ENCODE results near the gene PLCE1.
"Not testable (repeated sequence)": the region's sequence is repeated elsewhere in the genome, so short reads cannot be mapped to it uniquely, and the experiment has no call there.

Gene PLCE1

GRCh38 chr10:93993782-93994437 is at the start of gene PLCE1:
Gene PLCE1 (plus strand): TSS chr10:93993931. CDS start chr10:94031047, 37,116 bp downstream.
- DNase-seq (ENCODE audit: low read depth): no peak

DNA sequence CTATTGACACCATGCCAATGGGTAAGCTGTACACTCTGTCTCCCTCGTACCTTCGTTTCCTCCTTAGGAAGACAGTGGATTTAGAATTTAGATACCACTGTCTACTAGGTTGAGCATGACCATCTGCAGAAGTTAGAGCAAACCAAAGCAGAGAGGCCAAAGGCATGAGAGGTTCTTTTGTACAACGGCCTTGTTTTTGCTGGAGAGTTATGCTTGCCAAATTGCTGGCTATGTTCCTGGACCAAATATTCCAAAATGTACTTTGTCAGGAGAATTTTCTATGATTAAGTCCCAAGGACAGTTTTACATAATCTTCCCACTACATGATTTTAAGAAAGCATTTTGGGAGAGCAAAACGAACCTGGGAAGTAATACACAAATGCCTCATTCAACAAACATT is 47.9 kb upstream of the PLCE1 start:
- DNase-seq (ENCODE audit: low read depth): no peak

GRCh38 chr10:93947055-93947454 is 46.7 kb upstream of the PLCE1 start:
- no peak for DNase-seq (ENCODE audit: low read depth)

GRCh38 chr10:93947524-93947923 is 46.2 kb upstream of the PLCE1 start:
- no peak for DNase-seq (ENCODE audit: low read depth)

GRCh38 chr10:93951905-93952304 is 41.8 kb upstream of the PLCE1 start:
- DNase-seq (ENCODE audit: low read depth): no peak

DNA sequence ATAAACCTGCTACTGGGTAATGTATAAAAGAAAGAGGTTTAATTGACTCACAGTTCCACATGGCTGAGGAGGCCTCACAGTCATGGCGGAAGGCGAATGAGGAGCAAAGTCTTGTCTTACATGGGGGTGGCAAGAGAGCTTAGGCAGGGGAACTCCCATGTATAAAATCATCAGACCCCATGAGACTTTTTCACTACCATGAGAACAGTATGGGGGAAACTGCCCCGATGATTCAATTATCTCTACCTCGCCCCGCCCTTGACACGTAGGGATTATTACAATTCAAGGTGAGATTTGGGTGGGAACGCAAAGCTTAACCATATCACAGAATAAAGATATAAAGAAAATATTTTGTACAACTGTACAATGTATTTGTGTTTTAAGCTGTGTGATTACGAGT is 39.4 kb upstream of the PLCE1 start:
- no peak for DNase-seq (ENCODE audit: low read depth)

DNA sequence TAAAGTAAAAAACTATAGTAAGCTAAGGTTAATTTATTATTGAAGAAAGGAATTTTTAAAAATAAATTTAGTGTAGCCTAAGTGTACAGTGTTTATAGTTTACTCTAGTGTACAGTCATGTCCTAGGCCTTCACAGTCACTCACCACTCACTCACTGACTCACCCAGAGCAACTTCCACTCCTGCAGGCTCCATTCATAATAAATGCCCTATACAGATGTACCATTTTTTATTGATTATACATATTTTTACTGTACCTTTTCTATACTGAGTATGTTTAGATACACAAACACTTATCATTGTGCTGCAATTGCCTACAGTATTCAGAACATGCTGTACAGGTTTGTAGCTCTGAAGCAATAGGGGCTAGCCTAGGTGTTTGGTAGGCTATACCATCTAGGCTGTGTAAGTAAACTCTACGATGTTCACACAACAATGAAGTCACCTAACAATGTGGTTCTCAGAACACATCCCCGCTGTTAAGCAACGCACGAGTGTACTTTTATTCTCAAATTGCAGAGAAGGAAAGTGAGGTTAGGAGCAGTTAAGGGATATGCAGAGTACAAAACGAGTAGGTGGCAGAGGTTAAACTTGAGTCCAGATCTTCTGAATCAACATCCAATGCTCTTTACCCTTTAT is 38.9 kb upstream of the PLCE1 start:
- no peak for DNase-seq (ENCODE audit: low read depth)

- DNase-seq (ENCODE audit: low read depth): no peak
Observed at GRCh38 chr10:93958834-93959233, 34.9 kb upstream of the PLCE1 start.

DNA sequence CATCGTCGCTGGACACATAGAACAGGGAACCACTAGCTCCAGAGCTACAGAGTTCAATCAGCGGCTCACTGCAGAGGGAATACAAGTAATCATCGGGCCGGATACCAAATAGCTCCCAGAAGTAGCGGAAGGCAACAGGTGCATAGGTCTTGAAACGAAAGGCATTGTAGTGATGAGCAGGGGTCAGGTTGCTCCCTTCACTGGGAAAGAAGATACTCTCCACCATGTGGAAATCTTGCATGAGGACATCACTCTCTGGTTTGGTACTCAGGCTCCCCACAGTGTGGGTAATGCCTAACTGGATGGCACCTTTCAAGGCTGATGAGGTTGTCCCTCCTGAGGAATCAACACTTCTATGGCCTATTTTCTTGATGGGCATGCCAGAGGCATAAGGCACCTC is 32.7 kb upstream of the PLCE1 start:
- DNase-seq (ENCODE audit: low read depth): not testable (repeated sequence)

- no peak for DNase-seq (ENCODE audit: low read depth)
Observed at GRCh38 chr10:93962973-93963372, 30.8 kb upstream of the PLCE1 start.

- no peak for DNase-seq (ENCODE audit: low read depth)
Observed at GRCh38 chr10:93963434-93963833, 30.3 kb upstream of the PLCE1 start.

- no peak for DNase-seq (ENCODE audit: low read depth)
Observed at GRCh38 chr10:93965911-93966310, 27.8 kb upstream of the PLCE1 start.

DNA sequence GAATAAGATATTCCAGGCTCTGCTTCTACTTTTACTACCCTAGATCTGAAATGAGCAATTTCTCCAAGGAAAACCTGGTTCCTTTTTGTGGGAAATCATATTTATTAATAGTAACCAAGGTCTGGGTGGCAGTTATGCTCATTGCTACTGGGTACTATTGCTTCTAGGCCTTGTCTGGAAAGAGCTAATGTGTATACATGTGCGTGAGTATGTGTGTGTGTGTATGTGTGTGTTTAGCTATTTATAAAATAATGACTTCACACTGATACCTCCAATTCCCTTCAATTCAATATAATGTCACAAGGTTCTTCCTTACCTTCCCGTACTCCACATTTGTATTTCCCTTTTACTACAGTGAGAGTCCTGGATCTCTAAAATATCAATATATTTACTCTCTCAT is 26.0 kb upstream of the PLCE1 start:
- DNase-seq (ENCODE audit: low read depth): no peak

- no peak for DNase-seq (ENCODE audit: low read depth)
Observed at GRCh38 chr10:93968540-93968945, 25.2 kb upstream of the PLCE1 start.

DNA sequence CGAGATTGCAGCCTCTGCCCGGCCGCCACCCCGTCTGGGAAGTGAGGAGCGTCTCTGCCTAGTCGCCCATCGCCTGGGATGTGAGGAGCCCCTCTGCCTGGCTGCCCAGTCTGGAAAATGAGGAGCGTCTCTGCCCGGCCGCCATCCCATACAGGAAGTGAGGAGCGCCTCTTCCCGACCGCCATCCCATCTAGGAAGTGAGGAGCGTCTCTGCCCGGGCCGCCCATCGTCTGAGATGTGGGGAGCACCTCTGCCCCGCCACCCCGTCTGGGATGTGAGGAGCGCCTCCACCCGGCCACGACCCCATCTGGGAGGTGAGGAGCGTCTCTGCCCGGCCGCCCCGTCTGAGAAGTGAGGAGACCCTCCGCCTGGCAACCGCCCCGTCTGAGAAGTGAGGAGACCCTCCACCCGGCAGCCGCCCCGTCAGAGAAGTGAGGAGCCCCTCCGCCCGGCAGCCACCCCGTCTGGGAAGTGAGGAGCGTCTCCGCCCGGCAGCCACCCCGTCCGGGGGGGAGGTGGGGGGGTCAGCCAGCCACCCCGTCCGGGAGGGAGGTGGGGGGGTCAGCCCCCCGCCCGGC is 23.2 kb upstream of the PLCE1 start:
- not testable (repeated sequence) for DNase-seq (ENCODE audit: low read depth)

- DNase-seq (ENCODE audit: low read depth): no peak
Observed at GRCh38 chr10:93973748-93974445, 19.8 kb upstream of the PLCE1 start.

DNA sequence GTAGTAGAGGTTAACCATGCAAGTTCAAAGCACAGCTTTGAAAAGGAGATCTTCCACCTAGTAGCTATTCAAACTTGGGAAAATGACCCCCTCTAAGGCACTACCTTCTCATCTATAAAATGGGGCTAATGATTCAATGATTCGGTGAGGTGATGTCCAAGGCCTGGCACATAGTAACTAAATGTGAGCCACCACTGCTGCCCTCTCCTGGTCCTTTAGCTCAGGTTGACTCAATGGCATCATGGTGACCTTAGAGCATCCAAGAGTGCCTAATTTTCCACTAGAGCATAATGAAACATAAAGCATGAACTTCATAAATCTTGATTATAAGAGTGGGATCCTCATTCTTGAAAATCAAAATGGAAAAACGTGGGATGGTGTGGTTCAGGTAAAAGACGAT is 16.3 kb upstream of the PLCE1 start:
- no peak for DNase-seq (ENCODE audit: low read depth)

- no peak for DNase-seq (ENCODE audit: low read depth)
Observed at GRCh38 chr10:93980486-93980885, 13.2 kb upstream of the PLCE1 start.

DNA sequence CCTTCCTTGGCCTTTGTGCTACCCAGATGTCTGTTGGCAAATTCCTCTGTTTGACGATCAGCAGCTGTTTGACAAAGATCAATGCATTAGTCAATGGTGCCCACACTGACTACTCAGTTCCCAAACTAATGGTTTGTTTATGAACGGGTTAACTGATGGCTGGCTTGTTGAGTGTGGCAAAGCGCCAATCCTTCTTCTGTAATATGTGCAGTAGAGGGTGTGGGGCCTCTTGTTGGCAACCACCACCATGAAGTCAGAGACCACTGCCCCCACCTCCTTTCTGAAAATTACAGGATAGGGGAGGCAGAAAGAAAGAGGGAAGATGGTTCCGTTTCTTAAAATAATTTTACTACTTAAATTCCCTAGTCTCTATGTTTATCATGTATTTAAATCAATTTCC is 2.6 kb upstream of the PLCE1 start:
- no peak for DNase-seq (ENCODE audit: low read depth)

DNA sequence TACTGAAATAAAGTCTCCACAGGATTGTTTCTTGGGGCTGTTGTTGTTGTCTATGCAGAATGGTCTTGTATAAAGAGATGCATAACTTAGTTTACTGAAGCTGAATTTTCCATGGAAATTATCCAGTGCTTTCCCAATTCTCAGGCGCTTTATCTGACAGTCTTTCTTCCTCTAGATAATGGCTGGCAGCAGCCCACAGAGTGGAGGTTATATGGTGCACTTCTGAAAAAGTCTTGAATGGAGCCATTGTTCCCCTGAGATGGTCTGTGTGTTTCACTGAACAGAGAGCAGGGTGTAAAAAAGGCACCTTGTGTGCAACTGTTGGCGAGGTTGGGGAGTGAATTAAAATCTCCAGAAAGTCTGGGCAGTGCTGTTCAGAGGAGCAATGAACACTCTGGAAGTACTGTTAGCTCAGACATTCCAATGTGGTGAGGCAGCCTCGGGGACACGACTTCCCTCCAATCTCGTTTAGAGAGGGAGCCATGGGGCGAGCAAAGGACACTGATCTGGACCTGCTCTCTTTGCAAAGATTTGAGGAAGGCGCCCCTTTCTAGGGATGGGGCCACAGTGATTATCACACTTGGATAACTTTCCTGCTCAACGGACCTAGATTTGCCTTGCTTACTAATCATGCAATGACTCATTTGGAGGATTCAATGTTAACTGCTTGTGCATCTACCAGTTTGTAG is 2.0 kb upstream of the PLCE1 start:
- no peak for DNase-seq (ENCODE audit: low read depth)

DNA sequence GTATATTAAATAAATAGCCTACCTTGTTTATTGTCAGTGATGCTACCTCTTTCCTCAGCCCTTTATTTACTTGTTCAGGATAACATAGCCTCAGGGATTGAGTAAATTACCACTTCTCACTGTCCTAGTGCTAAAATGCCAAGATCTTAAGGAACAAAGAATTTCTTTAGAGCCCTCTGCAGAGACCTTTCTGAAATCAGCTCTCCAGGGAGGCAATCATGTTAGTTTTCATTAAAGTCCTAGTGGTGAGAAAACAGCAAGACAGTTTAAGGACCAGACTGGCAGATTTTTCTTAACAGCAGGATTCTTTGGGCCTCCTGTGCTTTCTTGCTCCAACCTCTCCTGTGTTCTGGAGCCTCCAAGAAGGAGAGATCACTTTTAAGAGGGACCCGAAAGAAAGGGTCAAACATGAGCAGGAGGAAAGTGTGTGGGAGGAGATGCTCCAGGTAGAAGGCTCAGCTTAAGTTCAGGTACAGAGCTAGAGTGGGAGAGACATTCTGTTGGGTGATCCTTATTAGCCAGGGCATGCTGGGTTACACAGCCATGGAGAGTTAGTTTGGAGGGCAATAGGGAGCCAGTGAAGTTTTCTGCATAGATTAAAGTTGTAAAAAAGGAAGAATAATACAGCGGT is 1.2 kb upstream of the PLCE1 start:
- DNase-seq (ENCODE audit: low read depth): no peak

DNA sequence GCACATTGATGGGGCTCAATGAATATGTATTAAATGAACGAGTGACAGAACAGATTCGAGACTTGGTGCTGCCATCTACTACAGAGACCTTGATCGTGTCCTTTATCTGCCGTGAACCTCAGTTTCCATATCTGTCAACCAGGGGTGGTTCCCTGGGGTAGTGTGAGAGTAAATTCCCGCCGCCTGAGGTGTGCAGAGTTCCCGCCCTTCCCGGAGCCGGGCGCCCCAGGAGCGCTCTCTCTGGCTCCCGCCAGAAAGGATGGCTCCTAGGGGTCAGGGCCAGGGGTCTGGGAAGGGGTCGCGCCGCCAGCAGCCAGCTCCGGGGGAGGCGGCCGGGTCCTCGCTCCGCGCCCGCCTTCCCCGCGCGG is 333 bp upstream of the PLCE1 start:
- no peak for DNase-seq (ENCODE audit: low read depth)
